IPS-18a (cell line): ENCODE data around the gene DOK6.

Source experiments
- H3K27ac ChIP-seq: one replicate; pipeline ENCODE4 v1.5.1; 2013; ENCODE audit warnings: low read length
- H3K27me3 ChIP-seq: one replicate; pipeline ENCODE4 v1.6.1; 2013; ENCODE audit warnings: mild to moderate bottlenecking, low read length; ENCODE audit not compliant: control insufficient read depth, insufficient read depth
- H3K36me3 ChIP-seq: one replicate; pipeline ENCODE4 v1.6.1; 2013; ENCODE audit warnings: low read depth, low read length; ENCODE audit not compliant: control insufficient read depth
- H3K4me1 ChIP-seq: one replicate; pipeline ENCODE4 v1.6.1; 2013; ENCODE audit warnings: low read depth, low read length; ENCODE audit not compliant: control insufficient read depth
- H3K4me3 ChIP-seq: one replicate; pipeline ENCODE4 v1.5.1; 2013; ENCODE audit warnings: low read length
- H3K9ac ChIP-seq: one replicate; pipeline ENCODE4 v1.6.1; 2013; ENCODE audit warnings: mild to moderate bottlenecking, low read length, moderate library complexity
- H3K9me3 ChIP-seq: one replicate; pipeline ENCODE4 v1.6.1; 2013; ENCODE audit warnings: low read depth, low read length; ENCODE audit not compliant: control insufficient read depth

The DOK6 gene

DNA sequence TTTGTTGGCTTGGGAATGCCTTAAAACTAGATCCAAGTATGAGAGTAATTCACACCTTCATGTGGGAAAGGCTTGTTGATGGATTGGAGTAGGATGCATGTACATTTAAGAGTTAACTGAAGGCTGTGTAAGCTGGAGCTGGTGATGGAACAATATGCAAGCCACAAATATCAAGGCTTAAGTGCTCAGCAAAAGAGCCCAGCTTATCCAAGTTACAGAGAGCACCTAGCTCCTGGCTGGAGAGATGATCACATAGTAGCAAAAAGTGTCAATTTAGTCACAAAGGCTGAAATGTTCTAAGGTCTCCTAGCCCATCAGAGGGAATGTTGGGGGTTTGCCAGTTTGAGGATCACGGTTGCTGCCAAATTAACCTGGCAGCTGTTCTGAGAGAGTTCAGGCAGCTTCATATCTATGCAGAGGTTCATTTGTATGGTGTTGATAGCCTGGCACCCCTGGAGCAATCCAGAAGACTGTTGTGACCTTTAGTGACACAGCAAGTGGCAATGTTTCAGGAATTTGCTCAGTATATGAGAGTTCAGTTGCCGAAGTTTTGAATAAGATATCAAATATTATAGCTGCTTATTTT lies 228.2 kb downstream of the DOK6 start:
- H3K4me1 ChIP-seq: no peaks in the 10 kb centered on the region
- H3K9ac ChIP-seq: no peak overlapping the region
- H3K27ac ChIP-seq: no peak overlapping the region
- no peaks in the 10 kb centered on the region for H3K9me3 ChIP-seq
- H3K4me3 ChIP-seq: no peak overlapping the region
- no peaks in the 10 kb centered on the region for H3K27me3 ChIP-seq
- no peaks in the 10 kb centered on the region for H3K36me3 ChIP-seq

GRCh38 chr18:69631281-69631680 lies 230.6 kb downstream of the DOK6 start:
- no peaks in the 10 kb centered on the region for H3K4me1 ChIP-seq
- H3K4me3 ChIP-seq: no peak overlapping the region
- no peaks in the 10 kb centered on the region for H3K36me3 ChIP-seq
- no peaks in the 10 kb centered on the region for H3K9me3 ChIP-seq
- no peak overlapping the region for H3K27ac ChIP-seq
- H3K9ac ChIP-seq: no peak overlapping the region
- H3K27me3 ChIP-seq: no peaks in the 10 kb centered on the region

DNA sequence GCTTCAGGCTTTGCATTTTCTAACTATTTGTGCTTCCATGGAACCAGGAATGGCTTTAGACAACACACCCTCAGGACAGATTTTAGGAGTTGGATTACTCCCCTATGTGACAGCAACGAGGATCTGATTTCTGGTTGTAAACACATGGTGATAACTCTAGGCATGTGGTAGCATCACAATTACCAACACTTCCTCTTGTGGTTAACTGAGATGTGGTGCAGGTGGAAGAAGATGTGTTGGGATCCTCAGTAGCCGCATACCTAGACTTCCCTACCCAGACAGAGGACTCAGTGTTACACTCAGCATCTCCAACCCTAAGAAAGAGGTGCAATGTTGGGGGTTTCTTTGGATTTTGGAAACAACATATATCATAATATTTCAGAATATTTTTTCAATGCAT lies 234.8 kb downstream of the DOK6 start:
- no peaks in the 10 kb centered on the region for H3K27me3 ChIP-seq
- H3K36me3 ChIP-seq: no peaks in the 10 kb centered on the region
- H3K27ac ChIP-seq: no peak overlapping the region
- H3K4me3 ChIP-seq: no peak overlapping the region
- no peaks in the 10 kb centered on the region for H3K4me1 ChIP-seq
- H3K9ac ChIP-seq: no peak overlapping the region
- no peaks in the 10 kb centered on the region for H3K9me3 ChIP-seq

DNA sequence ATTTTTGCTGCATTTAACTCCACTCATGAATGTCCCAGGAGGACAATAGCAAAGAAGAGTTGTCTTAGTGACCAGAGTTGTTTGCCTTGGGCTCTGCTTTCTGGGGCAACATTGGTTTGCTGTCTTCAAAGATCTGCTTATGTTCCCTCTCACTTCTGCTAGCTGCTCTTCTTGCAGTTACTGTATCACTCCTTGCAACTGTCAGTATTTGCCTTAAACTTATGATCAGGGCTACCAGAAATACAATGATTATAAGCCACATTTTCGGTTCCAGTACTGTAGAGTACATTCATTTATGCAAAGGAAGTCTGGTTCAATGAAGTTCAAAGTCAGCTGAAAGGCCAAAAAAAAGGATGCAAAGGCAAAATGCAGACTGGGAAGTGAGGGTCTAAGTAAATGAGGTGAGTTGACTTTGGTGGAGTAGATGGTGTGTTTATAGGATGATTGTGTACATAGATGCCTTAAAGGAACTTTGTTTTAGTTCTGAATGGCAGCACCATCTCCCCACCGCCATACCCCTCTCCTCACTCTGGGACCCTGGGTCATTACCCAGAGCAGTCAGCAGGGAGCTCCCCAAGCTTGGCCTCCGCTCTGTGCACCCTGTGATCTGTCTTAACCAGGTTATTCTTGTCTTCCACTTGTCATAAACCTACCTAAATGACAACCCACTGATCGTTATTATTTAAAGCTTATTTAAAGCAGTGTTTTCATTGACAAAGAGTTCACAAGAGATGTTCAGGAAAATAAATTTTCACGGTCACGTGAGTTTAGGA lies 236.0 kb downstream of the DOK6 start:
- H3K27ac ChIP-seq: no peak overlapping the region
- H3K9ac ChIP-seq: no peak overlapping the region
- H3K4me3 ChIP-seq: no peak overlapping the region
- no peaks in the 10 kb centered on the region for H3K9me3 ChIP-seq
- no peaks in the 10 kb centered on the region for H3K27me3 ChIP-seq
- no peaks in the 10 kb centered on the region for H3K4me1 ChIP-seq
- no peaks in the 10 kb centered on the region for H3K36me3 ChIP-seq

GRCh38 chr18:69638056-69638455 lies 237.4 kb downstream of the DOK6 start:
- no peaks in the 10 kb centered on the region for H3K4me1 ChIP-seq
- no peak overlapping the region for H3K27ac ChIP-seq
- no peak overlapping the region for H3K9ac ChIP-seq
- no peaks in the 10 kb centered on the region for H3K9me3 ChIP-seq
- H3K36me3 ChIP-seq: no peaks in the 10 kb centered on the region
- no peak overlapping the region for H3K4me3 ChIP-seq
- no peaks in the 10 kb centered on the region for H3K27me3 ChIP-seq

- H3K9ac ChIP-seq: no peak overlapping the region
- H3K36me3 ChIP-seq: no peaks in the 10 kb centered on the region
- no peak overlapping the region for H3K4me3 ChIP-seq
- no peaks in the 10 kb centered on the region for H3K9me3 ChIP-seq
- H3K4me1 ChIP-seq: no peaks in the 10 kb centered on the region
- H3K27ac ChIP-seq: no peak overlapping the region
- no peaks in the 10 kb centered on the region for H3K27me3 ChIP-seq
Measured at GRCh38 chr18:69647702-69648101, 247.0 kb downstream of the DOK6 start.

- Histone ChIP-seq H3K4me1 (no peaks in the 10 kb centered on the region), H3K4me3 (no peak overlapping the region), H3K9me3 (no peaks in the 10 kb centered on the region), H3K27ac (no peak overlapping the region), H3K9ac (no peak overlapping the region), H3K27me3 (no peaks in the 10 kb centered on the region), H3K36me3 (no peaks in the 10 kb centered on the region)
Measured at GRCh38 chr18:69648486-69648885, 247.8 kb downstream of the DOK6 start.

DNA sequence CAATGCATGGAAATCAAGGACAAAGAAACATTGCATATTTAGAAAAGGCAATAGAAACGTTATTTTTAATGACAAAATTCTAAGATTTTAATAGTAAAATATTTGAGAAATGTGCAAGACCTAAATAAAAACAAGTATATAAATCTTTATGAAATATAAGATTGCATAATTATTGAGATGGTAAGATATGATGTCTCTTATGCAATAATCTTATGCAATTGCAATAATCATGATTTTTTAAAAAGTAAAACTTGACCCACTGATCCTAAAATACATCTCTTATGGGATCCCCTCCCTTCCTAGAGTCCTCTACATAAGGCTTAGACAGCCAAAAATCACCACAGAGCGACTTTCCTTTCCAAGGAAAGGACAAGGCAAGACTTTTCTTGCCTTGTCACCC lies 249.0 kb downstream of the DOK6 start:
- no peak overlapping the region for H3K4me3 ChIP-seq
- H3K4me1 ChIP-seq: no peaks in the 10 kb centered on the region

GRCh38 chr18:69651243-69651642 lies 250.6 kb downstream of the DOK6 start:
- Histone ChIP-seq H3K27me3 (no peaks in the 10 kb centered on the region), H3K4me3 (no peak overlapping the region), H3K27ac (no peak overlapping the region), H3K9me3 (no peaks in the 10 kb centered on the region), H3K4me1 (no peaks in the 10 kb centered on the region), H3K36me3 (no peaks in the 10 kb centered on the region), H3K9ac (no peak overlapping the region)

More for the DNA sequence above, 249.0 kb downstream of the DOK6 start:
- no peaks in the 10 kb centered on the region for H3K27me3 ChIP-seq
- no peaks in the 10 kb centered on the region for H3K9me3 ChIP-seq
- H3K9ac ChIP-seq: no peak overlapping the region
- no peaks in the 10 kb centered on the region for H3K36me3 ChIP-seq
- no peak overlapping the region for H3K27ac ChIP-seq

DNA sequence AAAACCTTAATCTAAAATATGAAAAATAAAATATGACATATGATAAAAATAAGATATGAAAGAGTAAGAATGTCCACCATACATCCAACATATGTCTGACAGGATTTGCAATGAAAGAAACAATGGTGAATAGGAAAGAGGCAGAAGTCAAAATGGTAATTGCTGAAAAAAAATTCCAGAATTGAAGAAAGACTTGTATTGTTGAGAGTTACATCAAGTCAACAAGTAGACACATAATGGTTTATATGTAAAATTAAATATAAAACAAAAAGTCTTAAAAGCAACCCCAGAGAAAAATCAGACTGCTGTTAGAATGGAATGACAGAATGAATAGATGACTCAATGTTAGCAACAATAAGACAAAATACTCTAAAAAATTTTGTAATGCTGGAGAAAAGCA lies 255.1 kb downstream of the DOK6 start:
- Histone ChIP-seq H3K4me3 (no peak overlapping the region), H3K27me3 (no peaks in the 10 kb centered on the region), H3K9ac (no peak overlapping the region), H3K27ac (no peak overlapping the region), H3K9me3 (no peaks in the 10 kb centered on the region), H3K4me1 (no peaks in the 10 kb centered on the region), H3K36me3 (no peaks in the 10 kb centered on the region)

DNA sequence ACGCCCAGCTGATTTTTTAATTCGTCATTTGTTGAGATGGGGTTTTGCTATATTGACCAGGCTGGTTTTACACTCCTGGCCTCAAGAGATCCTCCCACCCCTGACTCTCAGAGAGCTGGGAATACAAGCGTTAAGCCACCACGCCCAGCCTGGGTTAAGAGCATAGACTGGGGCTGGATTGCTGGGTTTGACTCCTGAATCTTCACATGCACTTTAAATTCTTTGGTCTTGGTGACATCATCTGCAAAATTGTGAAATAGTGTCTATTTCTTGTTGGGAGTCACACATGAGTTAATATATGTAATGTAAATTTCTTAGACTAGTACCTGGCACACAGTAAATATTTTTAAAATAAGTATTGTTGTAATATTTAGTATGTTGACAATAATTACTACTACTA lies 257.4 kb downstream of the DOK6 start:
- Histone ChIP-seq H3K27ac (no peak overlapping the region), H3K4me1 (no peaks in the 10 kb centered on the region), H3K27me3 (no peaks in the 10 kb centered on the region), H3K4me3 (no peak overlapping the region), H3K36me3 (no peaks in the 10 kb centered on the region), H3K9ac (no peak overlapping the region), H3K9me3 (no peaks in the 10 kb centered on the region)

- Histone ChIP-seq H3K9ac (no peak overlapping the region), H3K36me3 (no peaks in the 10 kb centered on the region), H3K27me3 (no peaks in the 10 kb centered on the region), H3K4me1 (peaks cover 4% of the 10 kb centered on the region), H3K9me3 (no peaks in the 10 kb centered on the region), H3K27ac (no peak overlapping the region), H3K4me3 (no peak overlapping the region)
Measured at GRCh38 chr18:69658685-69659084, 258.0 kb downstream of the DOK6 start.
